Left hindlimb (tissue), 1 donor: ENCODE data around the gene CCSER1.
"Not testable (repeated sequence)": the region's sequence is repeated elsewhere in the genome, so short reads cannot be mapped to it uniquely, and the experiment has no call there.

Source experiments
- DNase-seq: peaks from one replicate; pipeline ENCODE4 v3.0.0-alpha.2; 2018

CCSER1 gene

DNA sequence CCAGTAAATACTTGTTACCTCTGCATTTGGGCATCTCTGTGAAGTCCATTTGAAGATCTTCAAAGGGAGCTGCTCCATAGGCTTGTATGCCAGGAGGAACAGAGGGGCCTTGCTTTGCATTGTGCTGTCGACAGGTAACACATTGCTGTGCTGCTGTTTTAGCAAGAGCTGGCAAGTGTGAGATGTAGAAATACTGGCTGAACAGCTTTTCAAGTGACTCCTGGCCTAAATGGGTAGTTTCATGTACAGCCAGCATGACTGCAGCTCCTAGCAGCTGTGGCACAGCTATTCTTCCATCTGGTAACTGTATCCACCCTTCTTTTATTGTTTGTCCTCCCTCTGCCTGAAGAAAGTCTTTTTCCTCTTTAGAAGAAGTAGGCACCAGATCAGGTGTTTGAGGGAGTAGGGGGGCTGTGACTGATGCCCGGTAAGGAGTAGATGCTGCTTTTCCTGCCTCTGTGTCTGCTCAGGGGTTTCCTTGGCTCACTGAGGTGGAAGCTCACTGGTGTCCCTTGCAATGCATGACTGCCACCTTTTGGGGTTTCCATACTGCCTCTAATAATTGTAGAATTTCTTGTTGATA lies 965.3 kb downstream of the CCSER1 start:
- DNase-seq = no peak

DNA sequence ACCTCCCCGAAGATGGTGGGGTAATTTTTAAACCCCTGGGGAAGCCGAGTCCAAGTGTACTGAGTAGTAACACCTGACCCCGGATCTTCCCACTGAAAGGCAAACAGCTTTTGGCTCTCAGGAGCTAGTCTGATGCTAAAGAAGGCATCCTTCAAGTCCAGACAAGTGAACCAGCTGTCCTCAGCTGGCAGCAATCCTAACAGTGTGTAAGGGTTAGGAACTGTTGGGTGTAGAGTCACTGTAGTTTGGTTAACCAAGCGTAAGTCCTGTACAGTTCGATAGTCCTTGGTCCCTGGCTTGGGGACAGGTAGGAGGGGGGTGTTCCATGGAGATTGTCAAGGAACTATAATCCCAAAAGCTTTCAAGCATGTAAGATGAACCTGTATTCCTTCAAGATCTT lies 967.0 kb downstream of the CCSER1 start:
- DNase-seq = not testable (repeated sequence)

DNA sequence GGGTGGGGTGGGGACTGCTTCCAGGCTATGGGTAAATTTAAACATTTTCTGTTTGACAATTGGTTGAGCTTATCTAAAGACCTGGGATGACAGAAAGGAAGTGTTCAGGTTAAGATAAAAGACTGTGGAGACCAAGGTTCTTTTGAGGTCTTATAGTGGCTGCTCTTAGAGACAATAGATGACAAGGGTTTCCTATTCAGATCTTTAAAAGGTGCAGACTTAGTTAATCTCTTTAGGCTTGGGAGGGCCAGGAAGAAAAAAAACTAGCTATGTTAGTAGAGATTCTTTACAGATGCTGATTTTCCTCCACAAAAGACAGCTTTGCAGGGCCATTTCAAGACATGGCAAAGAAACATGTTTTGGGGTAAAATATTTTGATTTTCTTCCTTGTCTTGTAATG lies 972.5 kb downstream of the CCSER1 start:
- no peak for DNase-seq

DNA sequence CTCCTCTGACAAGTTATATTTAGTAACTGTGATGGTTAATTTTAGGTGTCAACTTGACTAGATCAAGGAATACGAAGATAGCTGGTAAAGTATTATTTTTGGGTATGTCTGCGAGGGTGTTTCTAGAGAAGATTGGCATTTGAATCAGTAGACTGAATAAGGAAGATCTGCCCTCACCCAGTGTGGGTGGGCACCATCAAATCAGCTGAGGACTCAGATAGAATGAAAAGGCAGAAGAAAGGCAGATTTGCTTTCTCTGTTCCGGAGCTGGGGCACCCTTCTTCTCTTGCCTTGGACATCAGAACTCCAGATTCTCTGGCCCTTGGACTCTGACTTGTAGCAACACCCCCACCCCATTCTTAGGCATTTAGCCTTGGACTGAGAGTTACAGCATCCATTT lies 981.6 kb downstream of the CCSER1 start:
- no peak for DNase-seq

DNA sequence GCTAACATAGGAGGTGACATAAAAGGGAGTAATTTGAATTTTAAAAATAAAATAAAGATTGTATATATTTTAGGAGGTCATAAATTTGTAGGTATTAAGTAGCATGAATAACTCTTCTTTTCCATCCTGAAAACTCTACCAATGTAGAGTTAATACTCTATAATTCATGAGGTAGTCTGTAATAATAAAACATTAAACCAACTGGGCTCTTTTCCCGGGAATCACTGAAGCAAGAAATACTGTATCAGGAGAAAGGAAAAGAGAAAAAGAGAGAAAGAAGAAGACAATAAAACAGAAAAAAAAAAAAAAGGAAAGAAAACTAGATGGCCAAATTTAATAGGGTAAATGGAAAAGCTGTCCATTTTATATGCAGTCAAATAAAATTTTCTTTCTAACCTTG lies 984.4 kb downstream of the CCSER1 start:
- no peak for DNase-seq

DNA sequence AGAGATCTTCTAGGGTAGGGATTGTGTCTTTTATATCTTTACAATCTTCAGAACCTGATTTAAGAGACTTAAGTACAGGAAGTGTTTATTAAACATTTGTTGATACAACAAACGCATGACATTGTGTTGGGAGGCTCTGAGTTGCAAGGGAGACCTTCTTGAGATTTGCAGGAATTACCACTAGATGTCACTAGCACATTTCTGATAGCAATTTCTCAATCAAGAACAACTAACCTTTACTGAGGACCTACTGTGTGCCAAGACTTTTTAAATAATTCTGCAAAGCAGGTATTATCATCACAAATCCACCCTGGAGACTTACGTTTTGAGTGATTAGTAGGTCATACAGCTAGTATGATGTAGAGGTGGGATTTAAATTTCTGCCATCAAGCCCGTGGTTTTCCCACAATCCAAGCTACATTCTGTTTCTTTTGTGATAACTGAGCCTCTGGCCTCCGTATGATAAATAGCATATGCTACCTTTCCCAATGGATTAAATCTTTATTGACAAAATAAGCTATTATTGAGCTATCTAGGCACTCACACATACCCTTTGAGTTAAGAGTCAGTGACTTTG lies 986.0 kb downstream of the CCSER1 start:
- no peak for DNase-seq

DNA sequence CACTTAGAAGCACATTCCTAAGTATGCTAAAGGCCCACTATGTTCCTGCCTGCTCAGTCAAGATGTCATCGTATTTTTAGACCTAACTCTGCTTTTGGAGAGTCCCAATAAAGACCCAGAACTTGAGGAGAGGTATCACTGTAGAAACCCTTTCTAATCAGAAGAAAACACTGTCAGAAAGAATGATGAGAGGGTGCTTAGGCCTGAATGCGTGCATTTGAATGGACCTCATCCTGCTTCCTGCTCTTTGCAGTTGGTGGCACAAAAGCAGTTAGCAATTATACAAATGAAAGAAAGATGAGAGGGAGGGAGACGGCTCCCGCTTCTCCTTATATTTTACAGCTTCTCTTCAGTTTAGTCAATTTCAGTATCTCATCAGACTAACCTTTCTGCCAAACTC lies 987.2 kb downstream of the CCSER1 start:
- no peak for DNase-seq

DNA sequence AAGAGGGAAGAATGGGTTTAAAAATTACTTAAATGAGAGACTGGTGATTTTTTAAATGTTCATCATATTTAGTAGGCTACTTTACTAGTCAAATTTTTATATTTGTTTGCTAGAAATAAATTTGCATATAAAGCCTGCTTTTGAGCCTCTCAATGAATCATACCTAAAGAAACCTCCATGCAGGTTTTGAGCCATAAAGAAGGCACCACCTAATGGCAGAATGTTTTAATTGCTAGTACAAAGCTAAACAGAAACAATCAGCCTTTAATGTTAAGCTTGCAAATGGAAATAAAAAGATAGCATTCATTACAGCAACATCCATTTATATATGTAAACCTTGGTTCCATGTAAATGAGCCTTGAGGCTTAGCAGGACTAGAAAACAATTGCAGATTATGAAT lies 989.7 kb downstream of the CCSER1 start:
- no peak for DNase-seq

DNA sequence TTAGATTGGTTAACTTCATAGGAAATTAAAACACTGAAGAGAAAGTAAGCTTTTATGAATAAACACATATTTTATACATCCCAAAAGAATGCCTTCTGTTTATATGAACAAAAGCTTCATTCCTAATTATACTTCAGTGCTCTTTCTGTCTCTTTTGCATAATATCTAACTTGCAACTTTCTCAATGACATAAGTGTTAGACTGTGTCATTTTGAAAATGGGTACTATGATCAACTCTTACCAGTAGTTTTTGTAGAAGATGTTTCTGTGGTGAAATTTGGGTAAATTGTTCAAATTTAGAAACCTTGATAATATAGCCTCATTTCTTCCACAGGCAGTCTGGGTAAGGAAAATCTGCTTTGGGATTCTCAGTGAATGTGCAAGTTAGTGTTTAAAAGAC lies 991.4 kb downstream of the CCSER1 start:
- DNase-seq = no peak

DNA sequence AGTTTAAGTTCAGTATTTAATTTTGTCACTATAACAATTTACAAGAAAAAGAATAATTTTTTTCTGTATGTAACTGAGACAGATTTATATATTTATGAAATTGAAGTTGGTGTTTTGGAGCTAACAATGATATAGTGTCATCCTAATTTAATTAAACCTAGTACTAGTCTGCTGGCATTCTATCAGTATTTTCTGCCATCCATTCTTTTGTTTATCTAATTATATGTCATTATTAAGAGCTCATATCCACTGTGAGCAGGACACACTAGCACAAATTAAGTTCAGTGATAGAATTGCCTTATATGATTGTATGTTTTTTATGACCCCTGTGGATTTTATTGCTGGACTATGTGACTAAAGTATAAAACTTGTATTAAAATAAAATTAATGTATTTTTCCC lies 996.5 kb downstream of the CCSER1 start:
- no peak for DNase-seq

DNA sequence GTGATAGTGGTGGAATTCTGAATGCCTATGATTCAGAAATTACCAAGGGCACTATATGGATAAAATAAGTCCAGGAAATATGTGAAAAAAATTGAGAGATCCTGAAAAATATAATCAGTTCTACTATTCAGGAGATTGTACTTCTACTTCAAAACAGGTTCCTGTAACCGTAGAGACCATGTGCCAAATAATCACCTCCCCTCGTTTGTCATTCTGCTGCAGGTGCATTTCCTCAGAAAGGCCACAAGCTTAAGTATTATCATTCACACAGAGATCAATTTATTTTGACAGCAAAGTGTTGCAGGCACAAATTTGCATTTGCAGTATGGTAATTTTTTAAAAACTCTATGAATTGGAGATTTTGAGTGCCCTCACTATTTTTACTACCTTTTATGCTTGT lies 1000.0 kb downstream of the CCSER1 start:
- DNase-seq = no peak

DNA sequence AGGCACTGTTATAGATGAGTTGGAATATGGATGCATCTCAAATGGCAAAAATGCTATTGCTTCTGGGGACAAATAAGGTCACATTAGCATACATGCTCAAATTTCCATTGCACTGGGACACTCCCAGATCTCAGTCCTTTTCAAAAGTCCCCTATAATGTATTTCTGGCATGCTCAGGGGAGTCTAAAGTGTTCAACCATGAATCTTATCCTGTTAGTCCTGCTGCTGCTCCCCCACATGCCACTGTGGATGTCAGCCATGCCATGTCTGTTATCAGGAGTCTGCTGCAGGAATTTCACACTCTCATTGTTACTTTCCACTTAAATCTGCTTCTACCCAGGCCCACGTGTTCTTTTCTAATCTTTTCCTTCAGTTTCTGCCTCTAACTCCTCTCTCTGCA lies 1000.6 kb downstream of the CCSER1 start:
- DNase-seq = no peak

DNA sequence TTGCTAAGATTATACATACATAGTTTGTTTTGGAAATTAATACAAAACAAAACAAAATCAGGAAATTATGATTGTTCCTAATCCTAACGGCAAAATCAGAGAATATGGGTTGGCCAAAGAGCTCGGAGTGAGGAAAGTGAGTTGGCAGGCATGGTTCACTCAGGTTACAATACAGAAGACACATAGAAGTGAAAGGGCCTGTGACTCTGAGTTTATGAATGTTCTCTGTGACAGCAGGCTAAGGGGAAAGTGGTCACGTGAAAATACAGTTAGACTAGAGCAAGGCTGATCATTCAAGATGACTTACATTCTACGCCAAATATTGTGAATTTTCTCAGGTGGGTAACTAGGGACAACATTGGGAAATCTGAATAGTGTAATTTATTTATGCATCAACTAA lies 1001.3 kb downstream of the CCSER1 start:
- DNase-seq = no peak

DNA sequence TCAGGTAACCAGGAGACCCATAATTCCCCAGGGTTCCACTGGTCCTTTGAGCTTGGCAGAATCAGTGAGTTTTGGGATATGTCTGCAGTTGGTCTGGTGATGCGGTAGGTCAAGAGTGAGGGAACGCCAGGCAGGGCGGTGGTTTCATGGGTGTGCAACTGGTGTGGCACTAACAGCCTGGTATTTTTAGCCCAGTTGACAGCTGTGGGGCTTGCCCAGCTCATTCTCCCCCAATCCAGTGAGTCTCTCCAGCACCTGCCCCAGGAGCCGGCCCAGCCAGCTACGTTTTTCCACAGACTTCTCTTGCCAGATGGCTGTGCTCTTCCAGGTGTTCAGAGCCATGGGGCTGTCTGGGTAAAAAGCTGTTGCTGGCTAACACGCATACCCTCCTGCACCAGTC lies 1019.9 kb downstream of the CCSER1 start:
- no peak for DNase-seq

DNA sequence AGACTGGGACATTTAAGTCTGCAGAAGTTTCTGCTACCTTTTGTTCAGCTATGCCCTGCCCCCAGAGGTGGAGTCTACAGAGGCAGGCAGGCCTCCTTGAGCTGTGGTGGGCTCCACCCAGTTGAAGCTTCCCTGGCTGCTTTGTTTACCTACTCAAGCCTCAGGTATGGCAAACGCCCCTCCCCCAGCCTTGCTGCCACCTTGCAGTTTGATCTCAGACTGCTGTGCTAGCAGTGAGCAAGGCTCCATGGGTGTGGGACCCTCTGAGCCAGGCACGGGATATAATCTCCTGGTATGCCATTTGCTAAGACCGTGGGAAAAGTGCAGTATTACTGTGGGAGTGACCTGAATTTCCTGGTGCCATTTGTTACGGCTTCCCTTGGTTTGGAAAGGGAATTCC lies 1026.8 kb downstream of the CCSER1 start:
- not testable (repeated sequence) for DNase-seq

DNA sequence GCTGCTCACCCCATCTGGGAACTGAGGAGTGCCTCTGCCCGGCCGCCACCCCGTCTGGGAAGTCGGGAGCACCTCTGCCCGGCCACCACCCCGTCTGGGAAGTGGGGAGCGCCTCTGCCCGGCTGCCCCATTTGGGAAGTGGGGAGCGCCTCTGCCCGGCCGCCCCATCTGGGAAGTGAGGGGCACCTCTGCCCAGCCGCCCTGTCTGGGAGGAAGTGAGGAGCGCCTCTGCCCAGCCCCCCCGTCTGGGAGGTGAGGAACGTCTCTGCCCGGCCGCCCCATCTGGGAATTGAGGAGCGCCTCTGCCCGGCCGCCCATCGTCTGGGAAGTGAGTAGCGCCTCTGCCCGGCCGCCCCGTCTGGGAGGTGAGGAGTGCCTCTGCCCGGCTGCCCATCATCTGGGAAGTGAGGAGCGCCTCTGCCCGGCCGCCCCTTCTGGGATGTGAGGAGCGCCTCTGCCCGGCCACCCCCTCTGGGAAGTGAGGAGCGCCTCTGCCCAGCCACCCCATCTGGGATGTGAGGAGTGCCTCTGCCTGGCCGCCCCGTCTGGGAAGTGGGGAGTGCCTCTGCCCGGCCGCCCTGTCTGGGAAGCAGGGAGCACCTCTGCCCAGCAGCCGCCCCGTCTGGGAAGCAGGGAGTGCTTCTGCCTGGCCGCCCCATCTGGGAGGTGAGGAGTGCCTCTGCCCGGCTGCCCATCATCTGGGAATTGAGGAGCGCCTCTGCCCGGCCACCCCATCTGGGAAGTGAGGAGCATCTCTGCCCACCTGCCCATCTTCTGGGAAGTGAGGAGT lies 1040.9 kb downstream of the CCSER1 start:
- not testable (repeated sequence) for DNase-seq

DNA sequence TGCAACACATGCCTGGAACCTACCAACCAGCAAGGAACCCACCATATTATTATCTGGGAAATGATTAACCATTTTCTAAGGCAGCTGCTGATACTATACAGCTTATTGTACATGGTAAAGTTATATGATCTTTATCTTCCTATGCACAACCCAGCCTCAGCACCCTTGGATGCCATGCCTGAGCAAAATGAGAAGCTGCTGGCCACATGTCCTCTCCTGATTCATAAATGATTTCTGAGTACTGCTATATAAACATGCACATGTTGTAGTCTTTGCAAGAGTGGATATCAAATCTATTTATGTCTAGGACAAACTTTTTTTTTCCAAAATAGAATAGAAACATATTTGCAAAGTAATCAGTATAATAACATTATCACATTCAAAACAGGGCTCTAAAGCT lies 1043.6 kb downstream of the CCSER1 start:
- DNase-seq = no peak

DNA sequence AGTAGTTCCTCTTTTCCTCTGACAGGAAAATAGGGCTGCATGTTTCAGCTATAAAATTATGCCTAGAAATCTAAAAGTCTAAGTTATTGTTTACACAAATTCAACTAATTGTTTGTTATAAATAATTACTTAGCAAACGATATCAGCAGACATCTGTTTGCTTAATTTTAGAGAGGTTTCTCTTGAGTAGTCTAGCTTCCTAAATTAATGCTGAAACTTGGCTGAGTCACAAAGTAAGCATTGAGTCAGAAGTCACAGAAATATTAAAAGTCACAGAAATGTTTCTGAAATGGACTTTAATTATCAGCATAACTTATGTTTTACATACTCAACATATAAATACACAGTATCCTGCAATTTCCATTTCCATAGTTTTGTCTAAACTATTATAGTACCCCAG lies 1044.0 kb downstream of the CCSER1 start:
- DNase-seq = no peak

DNA sequence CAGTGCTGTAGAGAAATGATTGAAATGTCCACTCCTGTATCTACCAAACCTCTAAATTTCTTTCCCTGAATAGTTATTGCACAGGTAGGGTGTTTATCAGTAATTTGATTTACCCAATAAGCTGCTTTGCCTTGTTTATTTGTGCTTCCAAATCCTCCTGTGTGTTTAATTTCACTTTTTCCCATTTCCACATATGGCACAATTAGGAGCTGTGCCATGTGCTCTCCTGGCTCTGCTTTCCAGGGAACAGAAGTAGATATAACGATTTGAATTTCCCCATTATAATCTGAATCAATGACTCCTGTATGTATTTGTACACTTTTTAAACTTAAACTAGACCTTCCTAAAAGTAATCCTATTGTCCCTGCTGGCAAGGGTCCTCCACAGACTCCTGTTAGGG lies 1057.9 kb downstream of the CCSER1 start:
- not testable (repeated sequence) for DNase-seq

DNA sequence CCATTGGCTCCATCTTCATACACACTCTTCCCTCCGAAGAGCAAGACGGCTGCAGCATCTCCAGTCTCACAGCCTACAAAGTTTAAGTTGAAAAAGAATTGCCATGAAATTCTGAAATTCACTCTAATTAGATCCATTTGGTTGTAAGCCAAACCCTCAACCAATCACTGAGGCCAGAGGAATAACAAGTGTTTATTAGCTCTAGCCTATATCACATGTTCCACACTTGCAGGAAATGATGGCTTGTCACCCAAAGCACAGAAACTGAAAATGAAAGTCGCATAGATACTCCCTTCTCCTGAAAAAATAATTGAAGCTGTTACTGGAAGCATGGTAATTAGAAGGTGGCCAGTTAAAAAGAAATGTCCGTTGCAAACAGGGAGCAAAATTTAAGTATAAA lies 1071.8 kb downstream of the CCSER1 start:
- no peak for DNase-seq

DNA sequence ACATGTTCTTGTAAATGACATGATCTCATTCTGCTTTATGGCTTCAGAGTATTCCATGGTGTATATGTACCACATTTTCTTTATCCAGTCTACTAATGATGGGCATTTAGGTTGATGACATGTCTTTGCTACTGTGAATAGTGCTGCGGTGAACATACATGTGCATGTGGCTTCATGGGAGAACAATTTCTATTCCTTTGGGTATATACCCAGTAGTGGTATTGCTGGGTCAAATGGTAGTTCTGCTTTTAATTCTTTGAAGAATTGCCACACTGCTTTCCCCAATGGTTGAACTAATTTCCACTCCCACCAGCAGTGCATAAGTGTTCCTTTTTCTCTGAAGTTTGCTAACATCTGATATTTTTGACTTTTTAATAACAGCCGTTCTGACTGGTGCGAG lies 1080.3 kb downstream of the CCSER1 start:
- DNase-seq = no peak

DNA sequence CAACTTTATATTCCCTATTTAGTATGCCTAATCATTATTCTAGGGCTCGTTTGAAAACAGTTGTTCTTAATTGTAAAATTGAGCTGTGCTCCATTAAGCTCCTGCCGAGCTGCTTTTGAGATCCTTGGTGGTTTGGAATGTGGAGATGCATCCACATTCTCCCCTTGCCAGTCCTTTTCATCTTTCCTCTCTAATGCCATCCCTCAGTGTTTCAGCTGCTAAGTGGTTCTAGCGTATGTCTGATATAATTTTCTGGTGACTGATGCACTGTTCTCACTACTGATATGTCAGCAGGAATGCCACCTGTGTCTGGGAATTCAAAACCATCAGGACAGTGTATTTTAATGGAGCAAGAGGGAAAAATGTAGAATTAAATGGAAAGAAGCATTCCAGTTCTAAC lies 1085.0 kb downstream of the CCSER1 start:
- no peak for DNase-seq

DNA sequence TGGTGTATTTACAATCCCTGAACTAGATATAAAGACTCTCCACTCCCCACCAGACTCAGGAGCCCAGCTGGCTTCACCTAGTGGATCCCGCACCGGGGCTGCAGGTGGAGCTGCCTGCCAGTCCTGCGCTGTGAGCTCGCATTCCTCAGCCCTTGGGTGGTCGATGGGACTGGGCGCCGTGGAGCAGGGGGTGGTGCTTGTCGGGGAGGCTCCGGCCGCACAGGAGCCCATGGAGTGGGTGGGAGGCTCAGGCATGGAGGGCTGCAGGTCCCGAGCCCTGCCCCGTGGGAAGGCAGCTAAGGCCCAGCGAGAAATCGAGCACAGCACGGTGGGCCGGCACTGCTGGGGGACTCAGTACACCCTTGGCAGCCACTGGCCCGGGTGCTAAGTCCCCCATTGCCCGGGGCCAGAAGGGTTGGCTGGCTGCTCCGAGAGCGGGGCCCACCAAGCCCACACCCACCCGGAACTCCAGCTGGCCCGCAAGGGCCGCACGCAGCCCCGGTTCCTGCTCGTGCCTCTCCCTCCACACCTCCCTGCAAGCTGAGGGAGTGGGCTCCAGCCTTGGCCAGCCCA lies 1090.7 kb downstream of the CCSER1 start:
- peak; percentile 13 for DNase-seq

DNA sequence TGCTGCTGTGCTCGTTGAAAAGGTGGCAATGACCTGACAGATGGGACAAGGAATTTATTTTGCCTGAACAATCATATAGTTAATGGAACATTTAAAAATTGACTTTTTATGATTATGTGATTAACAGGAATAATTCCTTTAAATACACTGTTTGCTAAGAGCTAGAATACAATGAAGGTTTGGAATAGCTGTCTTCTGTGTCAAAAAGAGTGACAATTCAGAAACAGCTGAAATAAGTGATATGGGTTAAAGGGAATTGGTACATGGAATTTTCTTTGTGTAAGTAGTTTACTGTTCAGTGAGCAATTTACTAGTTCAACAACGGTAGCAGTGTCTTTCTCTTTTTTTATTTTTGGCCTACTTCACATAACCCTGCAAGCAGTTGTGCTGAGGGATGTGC lies 1093.1 kb downstream of the CCSER1 start:
- DNase-seq = no peak
